ENCODE results near the gene RNF149.

- TF ChIP-seq POLR2A (IDR thresholded peaks at IDR 0.05; ENCODE audit: low read depth, low read length) = no peak
- no peak for TF ChIP-seq POLR2AphosphoS5 (IDR thresholded peaks at IDR 0.05; ENCODE audit: low read depth, low read length)
- no peak for TF ChIP-seq TAF1 (IDR thresholded peaks at IDR 0.05; ENCODE audit: borderline replicate concordance, low read depth, low read length)
Observed at GRCh38 chr2:101327863-101328394, 19.4 kb upstream of the RNF149 start.

All from GM12892 (cell line).